Ovary (tissue), 3 donors: Measurements from ENCODE around the gene ABCG1.

Experiments used
- CTCF ChIP-seq, 3 donors: fragments of 450-650 bp in 2 of 3; fragments of 200-600 bp in 1 of 3; IDR thresholded peaks; one replicate each; pipeline versions ENCODE4 v1.5.1 to v1.8.0; 2016 to 2022; ENCODE audit warnings: antibody characterized with exemption in 3 of 3, mild to moderate bottlenecking in 1 of 3
- POLR2A ChIP-seq: fragments of 450-650 bp; IDR thresholded peaks from one replicate; pipeline ENCODE4 v1.6.1; 2017; ENCODE audit warnings: antibody characterized with exemption, mild to moderate bottlenecking, moderate library complexity
- donor health status: DM: no; HTN: no; CAD: no.

- TF ChIP-seq CTCF (IDR thresholded peaks at IDR 0.05) (no peak), POLR2A (no peak)
Observed at GRCh38 chr21:42343101-42343500, 124.2 kb downstream of the ABCG1 start.
